IMR-90 (cell line): Measurements from ENCODE around the gene ZFHX3. TPM values are rescaled to one million over a fixed set of nuclear protein-coding genes. Genes with fewer than 3 reads are reported as not detected.
A peak's percentile ranks its signal among the peaks of the same experiment; 100 is the strongest.

Source experiments
- ATAC-seq: fragments of 200-7000 bp; cut with Tn5 transposase; 2 replicates; pipeline ENCODE4 v1.9.1; 2020; ENCODE audit warnings: low read depth, mild to moderate bottlenecking, moderate library complexity
- BruUV-seq: library from RNA; stranded (reverse); fragments of 400-500 nt; replicated peaks from 2 replicates; lab custom pipeline; 2021; lab: Mats Ljungman, UMichigan
- CTCF ChIA-PET: fragments of 300-600 bp; formaldehyde crosslinking; extraction: SDS; loops from one replicate; lab custom pipeline; 2021; ENCODE audit warnings: antibody characterized with exemption; lab: Yijun Ruan, JAX
- POLR2A ChIA-PET: fragments of 300-600 bp; sonication (Branson Sonifier 250); formaldehyde crosslinking; loops from one replicate; lab custom pipeline; 2022; ENCODE audit warnings: antibody characterized with exemption; ENCODE audit not compliant: unreplicated experiment; lab: Charles Lee
- DNase-seq: peaks from one replicate; pipeline ENCODE4 v3.0.0; 2013
- H2AFZ ChIP-seq: replicated peaks from 2 replicates; pipeline ENCODE3; 2013; ENCODE audit warnings: low read length, mild to moderate bottlenecking; ENCODE audit not compliant: poor library complexity
- H2AK5ac ChIP-seq: 2 replicates; pipeline ENCODE4 v1.6.1; 2013; ENCODE audit warnings: low read depth, low read length, inconsistent platforms
- H2AK9ac ChIP-seq: replicated peaks from 2 replicates; pipeline ENCODE3; 2013; ENCODE audit warnings: mild to moderate bottlenecking, low read depth, low read length, moderate library complexity; ENCODE audit not compliant: poor library complexity
- H2BK120ac ChIP-seq: 2 replicates; pipeline ENCODE4 v1.6.1; 2013; ENCODE audit warnings: low read depth, low read length, inconsistent platforms
- H2BK15ac ChIP-seq: 3 replicates; pipeline ENCODE4 v1.6.1; 2013; ENCODE audit warnings: low read depth, low read length, inconsistent platforms
- H2BK20ac ChIP-seq: 2 replicates; pipeline ENCODE4 v1.6.1; 2013; ENCODE audit warnings: low read depth, mild to moderate bottlenecking, inconsistent platforms, low read length, moderate library complexity
- H2BK5ac ChIP-seq: 2 replicates; pipeline ENCODE4 v1.6.1; 2013; ENCODE audit warnings: mild to moderate bottlenecking, low read depth, low read length, inconsistent platforms; ENCODE audit not compliant: poor library complexity, severe bottlenecking
- H3K14ac ChIP-seq: replicated peaks from 2 replicates; pipeline ENCODE4 v1.6.1; 2013; ENCODE audit warnings: low read depth, low read length, inconsistent platforms
- H3K18ac ChIP-seq: 2 replicates; pipeline ENCODE4 v1.6.1; 2013; ENCODE audit warnings: low read depth, low read length, control low read depth
- H3K23ac ChIP-seq: 2 replicates; pipeline ENCODE4 v1.6.1; 2013; ENCODE audit warnings: low read depth, low read length, inconsistent platforms
- H3K27ac ChIP-seq: 2 replicates; pipeline ENCODE4 v1.5.1; 2013; ENCODE audit warnings: mild to moderate bottlenecking, control low read depth, low read length; ENCODE audit not compliant: insufficient read depth
- H3K27me3 ChIP-seq: 2 replicates; pipeline ENCODE4 v1.6.1; 2013; ENCODE audit warnings: low read length; ENCODE audit not compliant: control insufficient read depth, insufficient read depth
- H3K36me3 ChIP-seq: 2 replicates; pipeline ENCODE4 v1.6.1; 2013; ENCODE audit warnings: low read length, mixed read lengths; ENCODE audit not compliant: control insufficient read depth, insufficient read depth
- H3K4ac ChIP-seq: 2 replicates; pipeline ENCODE4 v1.6.1; 2013; ENCODE audit warnings: low read depth, low read length, inconsistent platforms
- H3K4me1 ChIP-seq: 2 replicates; pipeline ENCODE4 v1.6.1; 2013; ENCODE audit warnings: low read length, mixed read lengths; ENCODE audit not compliant: control insufficient read depth, insufficient read depth
- H3K4me2 ChIP-seq: 2 replicates; pipeline ENCODE4 v1.6.1; 2013; ENCODE audit warnings: low read depth, mild to moderate bottlenecking, control low read depth, low read length, moderate library complexity
- H3K4me3 ChIP-seq: 2 replicates; pipeline ENCODE4 v1.5.1; 2013; ENCODE audit warnings: low read depth, mild to moderate bottlenecking, control low read depth, low read length, moderate library complexity; ENCODE audit not compliant: insufficient read depth
- H3K56ac ChIP-seq: 2 replicates; pipeline ENCODE4 v1.6.1; 2013; ENCODE audit warnings: low read length, inconsistent platforms; ENCODE audit not compliant: insufficient read depth; ENCODE audit errors: extremely low read depth
- H3K79me1 ChIP-seq, 2 experiments: 2 replicates each; pipeline ENCODE4 v1.6.1; 2013; ENCODE audit warnings: low read length in 2 of 2, inconsistent platforms in 1 of 2, low read depth in 1 of 2
- H3K9ac ChIP-seq: 2 replicates; pipeline ENCODE4 v1.6.1; 2013; ENCODE audit warnings: low read depth, low read length, control low read depth
- H3K9me1 ChIP-seq: 2 replicates; pipeline ENCODE4 v1.6.1; 2013; ENCODE audit warnings: low read length, inconsistent platforms; ENCODE audit not compliant: insufficient read depth
- H3K9me3 ChIP-seq: 2 replicates; pipeline ENCODE4 v1.6.1; 2013; ENCODE audit warnings: low read length; ENCODE audit not compliant: control insufficient read depth, insufficient read depth
- H4K20me1 ChIP-seq: 2 replicates; pipeline ENCODE4 v1.6.1; 2013; ENCODE audit warnings: low read length, inconsistent platforms; ENCODE audit not compliant: insufficient read depth
- H4K5ac ChIP-seq: 2 replicates; pipeline ENCODE4 v1.6.1; 2013; ENCODE audit warnings: mild to moderate bottlenecking, low read depth, low read length, control low read depth
- H4K8ac ChIP-seq, 2 experiments: 2 replicates each; pipeline ENCODE4 v1.6.1; 2013; ENCODE audit warnings: low read depth in 2 of 2, low read length in 2 of 2, control low read depth in 1 of 2, inconsistent platforms in 1 of 2
- H4K91ac ChIP-seq: 2 replicates; pipeline ENCODE4 v1.6.1; 2013; ENCODE audit warnings: low read depth, low read length, inconsistent platforms; ENCODE audit not compliant: insufficient read depth
- BHLHE40 ChIP-seq: fragments of 150-350 bp; IDR thresholded peaks from 2 replicates; pipeline ENCODE4 v1.6.1; 2016; ENCODE audit warnings: mild to moderate bottlenecking, low read depth, low read length
- CHD1 ChIP-seq: IDR thresholded peaks from 2 replicates; pipeline ENCODE4 v1.6.1; 2012; ENCODE audit warnings: low read depth, low read length, improper control_type of control experiment
- CTCF ChIP-seq: conservative IDR thresholded peaks from 2 replicates; pipeline ENCODE4 v1.5.1; 2012; ENCODE audit warnings: mild to moderate bottlenecking, low read depth, low read length, improper control_type of control experiment
- MAZ ChIP-seq: IDR thresholded peaks from 2 replicates; pipeline ENCODE4 v1.6.1; 2012; ENCODE audit warnings: low read depth, mild to moderate bottlenecking, low read length, improper control_type of control experiment, moderate library complexity, borderline replicate concordance
- MXI1 ChIP-seq: IDR thresholded peaks from 2 replicates; pipeline ENCODE4 v1.6.1; 2012; ENCODE audit warnings: low read depth, mild to moderate bottlenecking, low read length, moderate library complexity, borderline replicate concordance
- POLR2A ChIP-seq: IDR thresholded peaks from 2 replicates; pipeline ENCODE4 v1.6.1; 2012; ENCODE audit warnings: mild to moderate bottlenecking, low read depth, low read length
- RAD21 ChIP-seq: IDR thresholded peaks from 2 replicates; pipeline ENCODE4 v1.6.1; 2012; ENCODE audit warnings: low read length, improper control_type of control experiment
- WGBS, 2 experiments: methylation state at CpG; one replicate each; pipeline versions ENCODE4 v1.1.5 to v1.1.7; 2013; ENCODE audit warnings: missing lambda C conversion rate in 2 of 2; ENCODE audit not compliant: insufficient read length in 1 of 2; ENCODE audit errors: extremely low coverage in 2 of 2; 5-methylcytosine and 5-hydroxymethylcytosine counted together
- dilution Hi-C: fragments of 300-500 bp; cut with HindIII; formaldehyde crosslinking; loops from one replicate; pipeline ENCODE4 v1.14.3; 2018; ENCODE audit warnings: low sequenced_read_pairs; ENCODE audit not compliant: unreplicated experiment
- in situ Hi-C: fragments of 300-500 bp; cut with MboI; formaldehyde crosslinking; loops from 3 replicates; pipeline ENCODE4 v1.14.3; 2019; ENCODE audit warnings: low sequenced_read_pairs, inconsistent platforms, mixed read lengths
- intact Hi-C: fragments of 100-400 bp; cut with micrococcal nuclease; formaldehyde crosslinking; loops from 2 replicates; pipeline ENCODE4 v1.10.0; 2022
- polyA plus RNA-seq, 3 experiments: library from polyadenylated mRNA; depleted of rRNA; stranded (reverse); fragments of >200 nt; gene quantifications; 2 replicates each; pipeline ENCODE4 v1.2.3, GENCODE V29; 2012; ENCODE audit warnings: low replicate concordance in 1 of 3
- total RNA-seq: library from RNA; depleted of rRNA; stranded (reverse); fragments of >200 nt; gene quantifications from 2 replicates; pipeline ENCODE4 v1.2.3, GENCODE V29; 2012

The ZFHX3 gene
- total and polyA plus RNA-seq, 2 of the 4 experiments (the other 2 are of a cell fraction): 1.4 to 1.7 TPM

GRCh38 chr16:73057291-73058210 is 9.6 kb upstream of the ZFHX3 start:
- H3K4me3 ChIP-seq: peak overlapping the region; percentile 82
- peak overlapping the region; percentile 92 for H2AFZ ChIP-seq
- intact Hi-C loops: loop anchor here (2.0 to 10.0 kb wide), 6 partner anchors 225 to 933 kb away; no protein-coding TSS in a partner anchor
- H3K9me1 ChIP-seq: no peaks in the 10 kb centered on the region
- H3K14ac ChIP-seq: peak overlapping the region; percentile 69; the same call in 1 of the 2 replicates
- peak overlapping the region; percentile 86 for H3K27ac ChIP-seq
- H2BK5ac ChIP-seq: peak overlapping the region; percentile 76
- H2AK9ac ChIP-seq: peak overlapping the region; percentile 28
- H3K4me2 ChIP-seq: peak overlapping the region; percentile 99
- dilution Hi-C loops: no loop called here
- peak overlapping the region; percentile 62; the same call in 1 of the 2 replicates for H3K4ac ChIP-seq
- in situ Hi-C loops: loop anchor here (10.0 to 25.0 kb wide), 2 partner anchors 213 to 1230 kb away; partner anchors contain the start of gene PSMD7
- BruUV-seq: no TSS peak
- WGBS, 2 experiments: 1% methylated on average over 21 of the region's 101 CpGs; no CpG with 5 or more reads in 1 of the 2 experiments
- no peaks in the 10 kb centered on the region for H3K9me3 ChIP-seq
- 0 out of 2 replicates have a peak overlapping the region, but pooled peaks have one; percentile 19 for H2BK20ac ChIP-seq
- peak; percentile 16 for ATAC-seq
- no peaks in the 10 kb centered on the region for H4K20me1 ChIP-seq
- H2BK15ac ChIP-seq: peak overlapping the region; percentile 16; the same call in 2 of the 3 replicates
- H2BK120ac ChIP-seq: peak overlapping the region; percentile 82
- peak overlapping the region; percentile 63; the same call in 1 of the 2 replicates for H3K56ac ChIP-seq
- peak overlapping the region; percentile 37 for H4K91ac ChIP-seq
- no peaks in the 10 kb centered on the region for H3K27me3 ChIP-seq
- peaks cover 16 to 41% of the 10 kb centered on the region in 2 experiments; a peak in 3 of 4 replicates for H3K79me1 ChIP-seq
- H3K18ac ChIP-seq: peak overlapping the region; percentile 91
- H4K5ac ChIP-seq: peak overlapping the region; percentile 12; the same call in 1 of the 2 replicates
- H3K36me3 ChIP-seq: no peaks in the 10 kb centered on the region
- peak overlapping the region; percentile 27 to 55; a peak in 3 of 4 replicates for H4K8ac ChIP-seq
- peaks cover 28% of the 10 kb centered on the region for H3K4me1 ChIP-seq
- POLR2A ChIA-PET: interaction anchor here (0.7 to 0.9 kb wide), 2 partner anchors 151 to 225 kb away, joined by 3 to 4 read pairs; no protein-coding TSS in a partner anchor
- DNase-seq: no peak
- TF ChIP-seq CTCF (0 out of 2 replicates have a peak, but pooled peaks have one; percentile 21), POLR2A (peak; percentile 39; the same call in 1 of the 2 replicates), RAD21 (no peak), CHD1 (no peak; the same call in 1 of the 2 replicates), MXI1 (no peak), MAZ (peak; percentile 11; the same call in 1 of the 2 replicates), BHLHE40 (no peak)
- peak overlapping the region; percentile 89; the same call in 1 of the 2 replicates for H3K23ac ChIP-seq
- H3K9ac ChIP-seq: peak overlapping the region; percentile 97
- CTCF ChIA-PET: interaction anchor here (1.6 kb wide), 1 partner anchor 225 kb away, joined by 4 read pairs; no protein-coding TSS in a partner anchor
- H2AK5ac ChIP-seq: no peak overlapping the region
